ENCODE data around the gene DTX3L. TPM values are rescaled to one million over a fixed set of nuclear protein-coding genes. Genes with fewer than 3 reads are reported as not detected.

The DTX3L gene
- total and polyA plus RNA-seq, 2 of the 13 experiments (the other 11 are each of a cell fraction or from before 2014, with no cell fraction given) = 2.5 to 10.9 TPM

GRCh38 chr3:122548076-122548475, 16.1 kb upstream of the DTX3L start (continued):
- TF ChIP-seq ZNF256 (CRISPR knock-in tag; conservative IDR thresholded peaks at IDR 0.05) (no peak), CBX2 (IDR thresholded peaks at IDR 0.05; ENCODE audit: low read depth, low read length) (no peak), CBX2 (CRISPR knock-in tag; IDR thresholded peaks at IDR 0.05; ENCODE audit: low read depth) (no peak), ZNF207 (IDR thresholded peaks at IDR 0.05; ENCODE audit: borderline replicate concordance) (no peak), U2AF2 (IDR thresholded peaks at IDR 0.05; ENCODE audit: low read depth, low read length) (no peak), CC2D1A (CRISPR knock-in tag; IDR thresholded peaks at IDR 0.05) (no peak), GFI1 (CRISPR knock-in tag; IDR thresholded peaks at IDR 0.05; ENCODE audit: borderline replicate concordance) (no peak), ARHGAP35 (CRISPR knock-in tag; IDR thresholded peaks at IDR 0.05; ENCODE audit: borderline replicate concordance) (no peak)

GRCh38 chr3:122548619-122549018, 15.5 kb upstream of the DTX3L start:
- intact Hi-C loops (cut with micrococcal nuclease; ENCODE audit: unreplicated experiment) (no loop called here), in situ Hi-C loops (cut with HindIII; ENCODE audit: extremely low pct_ligation_motif_present, low pct_unique_long_range_greater_than_20kb) (no loop called here)
- Histone ChIP-seq H3K9me3 (ENCODE audit: low read length) (no peaks in the 10 kb centered on the region), H3K27me3 (ENCODE audit: control insufficient read depth in 1 of 2, insufficient read depth in 2 of 2, low read length in 2 of 2) (no peaks in the 10 kb centered on the region), H2AFZ (ENCODE audit: low read length) (no peak overlapping the region), H3K9ac (ENCODE audit: insufficient read depth, low read depth, low read length) (no peak overlapping the region), H3K27ac (ENCODE audit: extremely low read length, insufficient read depth, low read length) (no peak overlapping the region), H3K4me2 (ENCODE audit: low read depth, low read length) (no peak overlapping the region), H3K36me3 (replicated peaks in 1 of 2; ENCODE audit: control insufficient read depth in 1 of 2, insufficient read depth in 2 of 2, low read length in 2 of 2) (no peaks in the 10 kb centered on the region), H3K4me3 (replicated peaks in 1 of 3; ENCODE audit: insufficient read depth in 1 of 3, low read depth in 2 of 3, low read length in 3 of 3) (no peak overlapping the region), H4K20me1 (ENCODE audit: insufficient read depth, low read length) (no peaks in the 10 kb centered on the region), H3K4me1 (ENCODE audit: insufficient read depth, low read length) (no peaks in the 10 kb centered on the region), H3K79me2 (ENCODE audit: insufficient read depth, low read length) (no peaks in the 10 kb centered on the region)
- no peak for TF ChIP-seq MBD4 (IDR thresholded peaks at IDR 0.05; ENCODE audit: borderline replicate concordance, low read length)
- no peak for TF ChIP-seq ZNF550 (CRISPR knock-in tag; IDR thresholded peaks at IDR 0.05; ENCODE audit: borderline replicate concordance)
- ATAC-seq (no peak), DNase-seq (ENCODE audit: low spot score) (no peak), FAIRE-seq (no peak)
- CTCF ChIA-PET (ENCODE audit: low intra/inter-chr PET ratio, low total read pairs) = no interaction called here
- no TSS peak for BruUV-seq (replicated peaks)
- POLR2A ChIA-PET = interaction anchor here (1.1 kb wide), 1 partner anchor 132 kb away, joined by 3 read pairs; no protein-coding TSS in a partner anchor
- WGBS (ENCODE audit: low lambda C conversion rate) = 89% methylated on average over 1 of the region's 1 CpG

All from HepG2 (cell line).